ENCODE data around the gene SLC15A4. TPM values are rescaled to one million over a fixed set of nuclear protein-coding genes. Genes with fewer than 3 reads are reported as not detected.

The SLC15A4 gene
- total RNA-seq, 2 experiments from 2014 or later = 53.3 to 87.3 TPM

DNA sequence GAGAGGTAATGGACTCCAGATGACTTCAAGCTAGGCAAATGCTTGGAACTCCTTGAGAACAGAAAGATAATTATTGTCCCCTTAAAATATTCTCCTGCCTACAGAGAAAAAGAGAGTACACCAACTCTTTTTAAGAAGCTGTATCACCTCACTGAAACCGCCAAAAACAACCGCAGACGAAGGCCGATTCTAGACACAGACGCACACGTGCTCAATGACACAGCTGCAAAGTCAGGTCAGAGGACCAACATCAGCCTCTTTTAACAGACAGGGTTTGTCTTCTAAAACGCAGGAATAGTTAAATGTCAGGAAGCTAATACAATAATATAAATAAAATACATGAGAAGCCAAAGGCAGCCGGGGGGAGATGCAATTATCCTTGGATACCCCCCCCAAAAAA lies 19.0 kb downstream of the SLC15A4 start:
- Histone ChIP-seq H2AFZ (ENCODE audit: low read length) (no peak overlapping the region), H3K9me2 (ENCODE audit: insufficient read depth, low read length) (no peaks in the 10 kb centered on the region), H3K36me3 (ENCODE audit: insufficient read depth, low read length) (peaks cover 98% of the 10 kb centered on the region), H4K20me1 (ENCODE audit: insufficient read depth, low read length) (peaks cover 15% of the 10 kb centered on the region; the same call in 1 of the 2 replicates), H3K9me3 (ENCODE audit: low read length) (no peaks in the 10 kb centered on the region), H3K4me1 (ENCODE audit: insufficient read depth, low read length, poor library complexity, severe bottlenecking) (peaks cover 32% of the 10 kb centered on the region), H3K4me3 (ENCODE audit: low read depth, low read length, poor library complexity, severe bottlenecking) (no peak overlapping the region), H3K4me2 (ENCODE audit: low read length) (no peak overlapping the region), H3K79me2 (ENCODE audit: insufficient read depth, low read depth, low read length) (peaks cover 79% of the 10 kb centered on the region), H3K27ac (ENCODE audit: low read depth, low read length, poor library complexity, severe bottlenecking) (no peak overlapping the region)
- no peak for TF ChIP-seq EZH2phosphoT487 (IDR thresholded peaks at IDR 0.05; ENCODE audit: borderline replicate concordance, low read depth, low read length)
- TF ChIP-seq, protein P1, sequence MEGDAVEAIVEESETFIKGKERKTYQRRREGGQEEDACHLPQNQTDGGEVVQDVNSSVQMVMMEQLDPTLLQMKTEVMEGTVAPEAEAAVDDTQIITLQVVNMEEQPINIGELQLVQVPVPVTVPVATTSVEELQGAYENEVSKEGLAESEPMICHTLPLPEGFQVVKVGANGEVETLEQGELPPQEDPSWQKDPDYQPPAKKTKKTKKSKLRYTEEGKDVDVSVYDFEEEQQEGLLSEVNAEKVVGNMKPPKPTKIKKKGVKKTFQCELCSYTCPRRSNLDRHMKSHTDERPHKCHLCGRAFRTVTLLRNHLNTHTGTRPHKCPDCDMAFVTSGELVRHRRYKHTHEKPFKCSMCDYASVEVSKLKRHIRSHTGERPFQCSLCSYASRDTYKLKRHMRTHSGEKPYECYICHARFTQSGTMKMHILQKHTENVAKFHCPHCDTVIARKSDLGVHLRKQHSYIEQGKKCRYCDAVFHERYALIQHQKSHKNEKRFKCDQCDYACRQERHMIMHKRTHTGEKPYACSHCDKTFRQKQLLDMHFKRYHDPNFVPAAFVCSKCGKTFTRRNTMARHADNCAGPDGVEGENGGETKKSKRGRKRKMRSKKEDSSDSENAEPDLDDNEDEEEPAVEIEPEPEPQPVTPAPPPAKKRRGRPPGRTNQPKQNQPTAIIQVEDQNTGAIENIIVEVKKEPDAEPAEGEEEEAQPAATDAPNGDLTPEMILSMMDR (conservative IDR thresholded peaks at IDR 0.05; ENCODE audit: low read length) = no peak
- intact Hi-C loops (cut with micrococcal nuclease; ENCODE audit: unreplicated experiment) = no loop called here
- ChIA-PET CTCF (ENCODE audit: unreplicated experiment) (no interaction called here), POLR2A (interaction anchor here (0.9 to 3.8 kb wide), 4 partner anchors 9 to 20 kb away, joined by 3 to 25 read pairs (median 6); no protein-coding TSS in a partner anchor)
- no peak for DNase-seq (ENCODE audit: low spot score)
- BruUV-seq (replicated peaks) = no TSS peak

DNA sequence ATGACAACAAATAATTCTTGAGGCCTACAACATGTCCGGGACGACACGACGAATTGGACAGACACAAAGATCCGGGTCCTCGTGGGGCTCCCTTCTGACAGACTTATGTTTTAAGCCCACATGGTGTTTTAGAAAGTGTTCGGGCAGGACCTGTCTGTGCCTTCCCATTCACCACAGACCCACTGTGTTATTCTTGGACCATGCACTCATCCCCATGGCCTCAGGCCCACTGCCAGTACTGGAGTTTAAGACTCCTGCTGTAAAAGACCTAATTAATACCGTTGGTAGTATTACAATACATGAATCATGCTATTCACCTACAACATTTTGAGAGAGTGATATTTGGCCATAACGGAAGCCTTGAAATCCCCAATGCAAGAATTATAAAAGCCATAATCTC lies 20.0 kb downstream of the SLC15A4 start:
- H4K20me1 ChIP-seq (ENCODE audit: insufficient read depth, low read length) = peaks cover 9% of the 10 kb centered on the region; the same call in 1 of the 2 replicates
- peaks cover 40% of the 10 kb centered on the region for H3K4me1 ChIP-seq (ENCODE audit: insufficient read depth, low read length, poor library complexity, severe bottlenecking)
- CTCF ChIA-PET (ENCODE audit: unreplicated experiment) = no interaction called here
- BruUV-seq (replicated peaks) = no TSS peak
- no peak for DNase-seq (ENCODE audit: low spot score)
- H3K79me2 ChIP-seq (ENCODE audit: insufficient read depth, low read depth, low read length) = peaks cover 69% of the 10 kb centered on the region
- no peak overlapping the region for H3K4me3 ChIP-seq (ENCODE audit: low read depth, low read length, poor library complexity, severe bottlenecking)
- no peak overlapping the region for H3K27ac ChIP-seq (ENCODE audit: low read depth, low read length, poor library complexity, severe bottlenecking)
- H3K9me2 ChIP-seq (ENCODE audit: insufficient read depth, low read length) = no peaks in the 10 kb centered on the region
- POLR2A ChIA-PET = no interaction called here
- intact Hi-C loops (cut with micrococcal nuclease; ENCODE audit: unreplicated experiment) = no loop called here
- no peak overlapping the region for H3K4me2 ChIP-seq (ENCODE audit: low read length)
- no peak overlapping the region for H2AFZ ChIP-seq (ENCODE audit: low read length)
- TF ChIP-seq EZH2phosphoT487 (IDR thresholded peaks at IDR 0.05; ENCODE audit: borderline replicate concordance, low read depth, low read length) = no peak
- TF ChIP-seq, protein P1 (conservative IDR thresholded peaks at IDR 0.05; ENCODE audit: low read length) = no peak
- no peaks in the 10 kb centered on the region for H3K9me3 ChIP-seq (ENCODE audit: low read length)
- peaks cover 98% of the 10 kb centered on the region for H3K36me3 ChIP-seq (ENCODE audit: insufficient read depth, low read length)

DNA sequence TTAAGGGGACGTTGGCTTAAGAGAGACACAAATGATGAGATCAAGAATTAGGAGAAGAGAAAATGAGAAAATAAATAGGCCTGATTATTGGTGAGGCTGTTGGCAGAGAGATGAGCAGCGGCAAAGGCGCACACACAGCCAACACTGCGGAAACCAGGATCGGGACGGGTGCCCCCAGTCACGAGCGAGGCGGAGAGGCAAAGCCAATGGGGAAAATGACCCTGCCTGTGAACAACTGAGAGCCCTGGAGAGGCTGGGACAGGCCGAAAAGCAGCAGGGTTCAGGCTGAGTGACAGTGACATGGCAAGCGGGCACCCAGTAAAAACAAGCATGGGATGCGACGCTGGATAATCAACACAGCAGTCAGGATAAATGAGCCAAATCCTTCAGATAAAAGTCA lies 21.0 kb downstream of the SLC15A4 start:
- no peak for TF ChIP-seq EZH2phosphoT487 (IDR thresholded peaks at IDR 0.05; ENCODE audit: borderline replicate concordance, low read depth, low read length)
- TF ChIP-seq, protein P1 (conservative IDR thresholded peaks at IDR 0.05; ENCODE audit: low read length) = no peak
- H4K20me1 ChIP-seq (ENCODE audit: insufficient read depth, low read length) = peaks cover 9% of the 10 kb centered on the region; the same call in 1 of the 2 replicates
- no peaks in the 10 kb centered on the region for H3K9me3 ChIP-seq (ENCODE audit: low read length)
- BruUV-seq (replicated peaks) = no TSS peak
- H3K9me2 ChIP-seq (ENCODE audit: insufficient read depth, low read length) = no peaks in the 10 kb centered on the region
- H3K36me3 ChIP-seq (ENCODE audit: insufficient read depth, low read length) = peaks cover 98% of the 10 kb centered on the region
- POLR2A ChIA-PET = no interaction called here
- H3K27ac ChIP-seq (ENCODE audit: low read depth, low read length, poor library complexity, severe bottlenecking) = no peak overlapping the region
- H3K4me1 ChIP-seq (ENCODE audit: insufficient read depth, low read length, poor library complexity, severe bottlenecking) = peaks cover 50% of the 10 kb centered on the region
- no peak for DNase-seq (ENCODE audit: low spot score)
- H3K79me2 ChIP-seq (ENCODE audit: insufficient read depth, low read depth, low read length) = peaks cover 66% of the 10 kb centered on the region
- H3K4me2 ChIP-seq (ENCODE audit: low read length) = 0 out of 2 replicates have a peak overlapping the region, but pooled peaks have one; percentile 6
- CTCF ChIA-PET (ENCODE audit: unreplicated experiment) = no interaction called here
- H2AFZ ChIP-seq (ENCODE audit: low read length) = no peak overlapping the region
- intact Hi-C loops (cut with micrococcal nuclease; ENCODE audit: unreplicated experiment) = no loop called here
- no peak overlapping the region for H3K4me3 ChIP-seq (ENCODE audit: low read depth, low read length, poor library complexity, severe bottlenecking)
